ENCODE measurements around the gene FOXP4. TPM values are rescaled to one million over a fixed set of nuclear protein-coding genes. Genes with fewer than 3 reads are reported as not detected.
"Not testable (repeated sequence)": the region's sequence is repeated elsewhere in the genome, so short reads cannot be mapped to it uniquely, and the experiment has no call there.

The FOXP4 gene
- total RNA-seq, 4 donors from 2014 or later = 12.6 to 42.4 (median 23.7) TPM

- no peak overlapping the region for H3K27ac ChIP-seq
- no peak for DNase-seq
- WGBS, 2 donors = 81 to 85% methylated on average over 7 of the region's 7 CpGs
- no peak overlapping the region for H3K4me3 ChIP-seq (replicated peaks in 1 of 3)
- intact Hi-C loops (cut with DNase I) = no loop called here
- TF ChIP-seq POLR2A (IDR thresholded peaks at IDR 0.05) (no peak), CTCF (IDR thresholded peaks at IDR 0.05) (no peak)
- H3K4me1 ChIP-seq = no peaks in the 10 kb centered on the region
- no peaks in the 10 kb centered on the region for H3K9me3 ChIP-seq
- no peaks in the 10 kb centered on the region for H3K27me3 ChIP-seq
- no peaks in the 10 kb centered on the region for H3K36me3 ChIP-seq
These were observed 69.1 kb downstream of the FOXP4 start for GRCh38 chr6:41615311-41615710.

GRCh38 chr6:41618598-41618997, 72.4 kb downstream of the FOXP4 start:
- intact Hi-C loops (cut with DNase I) = no loop called here
- Histone ChIP-seq H3K4me1 (no peaks in the 10 kb centered on the region), H3K27me3 (no peaks in the 10 kb centered on the region), H3K27ac (no peak overlapping the region), H3K36me3 (no peaks in the 10 kb centered on the region), H3K4me3 (replicated peaks in 1 of 3) (no peak overlapping the region), H3K9me3 (no peaks in the 10 kb centered on the region)
- 76 to 84% methylated on average over 3 of the region's 3 CpGs for WGBS, 2 donors
- DNase-seq = no peak
- TF ChIP-seq POLR2A (IDR thresholded peaks at IDR 0.05) = no peak
- TF ChIP-seq CTCF (IDR thresholded peaks at IDR 0.05) = no peak

DNA sequence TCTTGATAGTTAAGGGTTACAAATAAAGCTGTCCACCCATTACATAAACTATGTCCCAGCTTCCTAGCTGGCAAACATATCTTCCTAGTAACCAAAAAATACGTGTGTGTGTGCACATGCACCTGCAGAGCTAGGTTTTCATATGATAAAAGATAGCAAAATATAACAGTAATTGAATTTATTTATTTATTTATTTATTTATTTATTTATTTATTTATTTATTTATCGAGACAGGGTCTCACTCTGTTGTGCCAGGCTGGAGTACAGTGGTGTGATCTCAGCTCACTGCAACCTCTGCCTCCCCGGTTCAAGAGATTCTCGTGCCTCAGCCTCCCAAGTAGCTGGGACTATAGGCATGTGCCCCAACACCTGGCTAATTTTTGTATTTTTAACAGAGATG, 73.0 kb downstream of the FOXP4 start:
- H3K9me3 ChIP-seq; DNase-seq; H3K27ac ChIP-seq; H3K36me3 ChIP-seq; H3K27me3 ChIP-seq; H3K4me1 ChIP-seq; intact Hi-C loops (cut with DNase I); H3K4me3 ChIP-seq (replicated peaks in 1 of 3): not testable (repeated sequence)
- WGBS, 2 donors = 88 to 92% methylated on average over 4 of the region's 4 CpGs

DNA sequence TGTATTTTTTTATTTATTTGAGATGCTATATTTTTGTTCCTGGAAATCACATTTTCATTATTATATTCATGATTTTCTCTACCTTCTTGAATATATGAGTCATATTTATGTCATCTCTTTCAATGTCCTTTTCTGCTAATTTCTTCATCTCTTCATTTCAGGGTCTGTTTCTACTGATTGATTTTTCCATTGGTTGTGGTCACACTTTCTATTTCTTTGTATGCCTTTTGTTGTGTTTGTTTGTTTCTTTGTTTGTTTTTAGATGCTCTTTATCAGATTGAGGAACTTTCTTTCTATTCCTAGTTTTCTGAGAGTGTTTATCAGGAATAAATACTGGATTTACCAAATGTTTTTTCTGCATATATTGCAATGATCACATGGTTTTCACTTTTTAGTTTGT, 75.2 kb downstream of the FOXP4 start:
- DNase-seq = no peak
- no peak for TF ChIP-seq POLR2A (IDR thresholded peaks at IDR 0.05)
- TF ChIP-seq CTCF (IDR thresholded peaks at IDR 0.05) = no peak
- Histone ChIP-seq H3K27me3 (no peaks in the 10 kb centered on the region), H3K27ac (no peak overlapping the region), H3K9me3 (no peaks in the 10 kb centered on the region), H3K36me3 (no peaks in the 10 kb centered on the region), H3K4me1 (peaks cover 0 to 6% of the 10 kb centered on the region in 2 donors), H3K4me3 (replicated peaks in 1 of 3) (no peak overlapping the region)
- intact Hi-C loops (cut with DNase I) = no loop called here

DNA sequence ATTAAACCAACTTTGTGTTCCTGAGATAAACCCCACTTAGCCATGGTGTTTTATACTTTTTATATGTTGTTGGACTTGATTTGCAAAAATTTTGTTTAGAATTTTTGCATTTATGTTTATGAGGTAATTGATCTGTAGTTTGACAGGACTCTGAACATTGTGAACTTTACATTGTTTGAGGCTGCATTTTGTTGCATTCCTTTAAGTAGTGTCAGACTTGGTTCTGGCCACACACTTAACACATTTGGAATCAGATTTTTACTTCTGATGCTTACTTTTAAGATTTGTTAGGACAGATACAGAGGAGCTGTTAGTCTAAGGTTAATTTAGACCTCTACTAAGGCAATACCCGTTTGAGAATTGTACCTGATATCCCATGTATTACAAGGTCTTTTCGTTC, 75.6 kb downstream of the FOXP4 start:
- no peak overlapping the region for H3K4me3 ChIP-seq (replicated peaks in 1 of 3)
- H3K27ac ChIP-seq = no peak overlapping the region
- H3K27me3 ChIP-seq = no peaks in the 10 kb centered on the region
- peaks cover 0 to 6% of the 10 kb centered on the region in 2 donors for H3K4me1 ChIP-seq
- DNase-seq = no peak
- intact Hi-C loops (cut with DNase I) = no loop called here
- H3K9me3 ChIP-seq = no peaks in the 10 kb centered on the region
- TF ChIP-seq POLR2A (IDR thresholded peaks at IDR 0.05) = no peak
- TF ChIP-seq CTCF (IDR thresholded peaks at IDR 0.05) = no peak
- no peaks in the 10 kb centered on the region for H3K36me3 ChIP-seq
- WGBS, 2 donors = 60 to 77% methylated on average over 2 of the region's 2 CpGs

Measured in thyroid gland (tissue), 4 donors.